ENCODE results near the gene RUNX1. TPM values are rescaled to one million over a fixed set of nuclear protein-coding genes. Genes with fewer than 3 reads are reported as not detected.

The RUNX1 gene
- total and polyA plus RNA-seq, 3 experiments from 2014 or later: 22.0 to 41.5 (median 40.3) TPM

DNA sequence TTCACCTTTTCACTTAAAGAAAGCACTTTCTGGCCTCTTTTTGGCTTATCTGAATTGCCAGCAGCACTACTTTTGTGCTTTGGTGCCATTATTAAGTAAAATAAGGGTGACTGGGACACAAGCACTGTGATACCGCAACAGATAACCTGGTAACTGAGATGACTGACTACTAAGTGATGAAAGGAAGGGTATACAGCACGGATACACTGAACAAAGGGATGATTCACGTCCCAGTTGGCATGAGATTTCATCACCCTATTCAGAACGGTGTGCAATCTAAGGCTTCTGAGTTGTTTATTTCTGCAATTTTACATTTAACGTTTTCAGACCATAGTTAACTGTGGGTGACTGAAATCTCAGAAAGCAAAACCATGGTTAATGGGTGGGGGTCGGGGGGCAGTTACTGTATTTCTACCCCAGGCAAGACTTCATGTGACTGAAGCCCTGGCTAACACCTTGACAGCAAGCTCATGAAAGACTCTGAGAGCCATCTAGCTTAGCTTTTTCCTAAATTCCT lies 277.5 kb downstream of the RUNX1 start:
- no peak overlapping the region for H3K27ac ChIP-seq (ENCODE audit: low read depth, low read length)
- no peak for DNase-seq
- CTCF ChIA-PET: no interaction called here
- no peak overlapping the region for H3K4me3 Mint-ChIP-seq
- H3K4me1 ChIP-seq (ENCODE audit: insufficient read depth, low read length): no peaks in the 10 kb centered on the region
- H3K36me3 Mint-ChIP-seq: no peaks in the 10 kb centered on the region
- H3K36me3 ChIP-seq (ENCODE audit: insufficient read depth, low read length): no peaks in the 10 kb centered on the region
- H3K4me3 ChIP-seq (ENCODE audit: low read length): no peak overlapping the region
- POLR2A ChIA-PET: no interaction called here
- H3K4me1 Mint-ChIP-seq: no peaks in the 10 kb centered on the region
- H3K9me3 Mint-ChIP-seq: no peaks in the 10 kb centered on the region
- peak overlapping the region in 1 of 8 donors; percentile 14 for H3K27ac Mint-ChIP-seq
- H3K27me3 ChIP-seq (ENCODE audit: insufficient read depth, low read length, poor library complexity, severe bottlenecking): no peaks in the 10 kb centered on the region
- H3K9me3 ChIP-seq (ENCODE audit: low read length): no peaks in the 10 kb centered on the region
- H3K27me3 Mint-ChIP-seq: peaks cover 8 to 44% of the 10 kb centered on the region in 2 donors

DNA sequence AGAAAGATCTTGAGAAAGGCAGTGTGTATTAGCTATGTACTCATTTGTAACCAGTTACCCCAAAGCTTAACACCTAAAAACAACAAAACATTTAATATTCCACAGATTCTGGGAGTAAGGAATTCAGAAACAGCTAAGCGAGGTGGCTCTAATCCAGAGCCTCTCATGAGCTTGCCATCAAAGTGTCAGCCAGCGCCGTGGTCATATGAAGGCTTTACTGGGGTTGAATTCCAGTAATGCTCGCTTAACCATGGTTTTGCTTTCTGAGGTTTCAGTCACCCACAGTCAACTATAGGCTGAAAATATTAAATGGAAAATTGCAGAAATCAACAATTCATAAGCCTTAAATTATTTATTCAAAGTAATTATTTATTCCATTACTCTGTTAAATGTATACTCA lies 278.5 kb downstream of the RUNX1 start:
- Histone ChIP-seq H3K9me3 (ENCODE audit: low read length) (no peaks in the 10 kb centered on the region), H3K36me3 (ENCODE audit: insufficient read depth, low read length) (no peaks in the 10 kb centered on the region), H3K27ac (ENCODE audit: low read depth, low read length) (no peak overlapping the region), H3K27me3 (ENCODE audit: insufficient read depth, low read length, poor library complexity, severe bottlenecking) (no peaks in the 10 kb centered on the region), H3K4me1 (ENCODE audit: insufficient read depth, low read length) (no peaks in the 10 kb centered on the region), H3K4me3 (ENCODE audit: low read length) (no peak overlapping the region)
- POLR2A ChIA-PET: no interaction called here
- DNase-seq: no peak
- Mint-ChIP-seq H3K4me1 (no peaks in the 10 kb centered on the region), H3K27me3 (peaks cover 8 to 36% of the 10 kb centered on the region in 2 donors), H3K9me3 (no peaks in the 10 kb centered on the region), H3K36me3 (no peaks in the 10 kb centered on the region), H3K27ac (no peak overlapping the region), H3K4me3 (no peak overlapping the region)
- CTCF ChIA-PET: no interaction called here

DNA sequence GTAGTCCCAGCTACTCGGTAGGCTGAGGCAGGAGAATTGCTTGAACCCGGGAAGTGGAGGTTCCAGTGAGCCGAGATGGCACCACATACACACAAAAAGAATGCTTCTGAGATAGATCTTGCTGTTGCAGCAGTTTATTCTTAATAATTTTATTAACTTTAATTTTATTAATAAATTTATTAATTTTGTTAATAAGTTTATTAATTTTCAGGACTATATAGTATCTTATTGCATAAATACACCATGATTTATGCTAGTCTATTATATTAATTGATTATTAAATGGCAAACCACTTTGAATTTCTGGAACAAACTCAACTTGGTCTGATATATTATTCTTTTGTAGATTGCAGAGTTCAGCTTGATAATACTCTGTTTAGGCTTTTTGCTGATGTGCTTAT lies 280.8 kb downstream of the RUNX1 start:
- H3K9me3 Mint-ChIP-seq: peaks cover 0 to 5% (median 2%) of the 10 kb centered on the region in 5 donors
- no peak overlapping the region for H3K4me3 Mint-ChIP-seq
- H3K4me3 ChIP-seq (ENCODE audit: low read length): no peak overlapping the region
- peaks cover 2 to 15% of the 10 kb centered on the region in 2 donors for H3K27me3 Mint-ChIP-seq
- POLR2A ChIA-PET: no interaction called here
- no peaks in the 10 kb centered on the region for H3K36me3 ChIP-seq (ENCODE audit: insufficient read depth, low read length)
- H3K4me1 Mint-ChIP-seq: no peaks in the 10 kb centered on the region
- H3K9me3 ChIP-seq (ENCODE audit: low read length): no peaks in the 10 kb centered on the region
- no peak overlapping the region for H3K27ac Mint-ChIP-seq
- H3K4me1 ChIP-seq (ENCODE audit: insufficient read depth, low read length): no peaks in the 10 kb centered on the region
- H3K36me3 Mint-ChIP-seq: peaks cover 0 to 5% (median 0%) of the 10 kb centered on the region in 3 donors
- DNase-seq: no peak
- no peak overlapping the region for H3K27ac ChIP-seq (ENCODE audit: low read depth, low read length)
- H3K27me3 ChIP-seq (ENCODE audit: insufficient read depth, low read length, poor library complexity, severe bottlenecking): no peaks in the 10 kb centered on the region
- CTCF ChIA-PET: no interaction called here

DNA sequence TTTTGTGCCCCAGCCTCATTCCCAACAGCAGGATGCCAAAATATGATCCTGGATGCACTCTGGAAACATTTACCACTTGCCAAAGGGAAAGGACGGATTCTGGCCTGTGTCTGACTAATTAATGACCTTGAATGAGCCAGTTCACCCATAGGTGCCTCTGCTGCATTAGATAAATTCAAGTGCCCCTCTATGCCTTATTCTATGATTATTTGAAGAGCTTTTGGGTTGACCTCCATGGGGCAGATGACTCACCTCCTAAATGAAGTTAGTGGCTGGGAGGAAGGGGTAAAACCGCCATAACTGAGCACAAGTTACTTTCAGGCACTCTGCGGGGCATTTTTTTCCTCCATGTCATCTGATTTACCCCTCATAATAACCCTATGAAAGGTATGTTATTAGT lies 282.2 kb downstream of the RUNX1 start:
- peaks cover 2 to 11% of the 10 kb centered on the region in 2 donors for H3K27me3 Mint-ChIP-seq
- H3K27me3 ChIP-seq (ENCODE audit: insufficient read depth, low read length, poor library complexity, severe bottlenecking): no peaks in the 10 kb centered on the region
- H3K36me3 Mint-ChIP-seq: peaks cover 0 to 5% (median 0%) of the 10 kb centered on the region in 3 donors
- no peaks in the 10 kb centered on the region for H3K36me3 ChIP-seq (ENCODE audit: insufficient read depth, low read length)
- H3K4me3 Mint-ChIP-seq: no peak overlapping the region
- peaks cover 0 to 5% (median 2%) of the 10 kb centered on the region in 5 donors for H3K9me3 Mint-ChIP-seq
- no peak overlapping the region for H3K27ac Mint-ChIP-seq
- DNase-seq: no peak
- ChIA-PET POLR2A (no interaction called here), CTCF (no interaction called here)
- no peaks in the 10 kb centered on the region for H3K4me1 ChIP-seq (ENCODE audit: insufficient read depth, low read length)
- H3K27ac ChIP-seq (ENCODE audit: low read depth, low read length): no peak overlapping the region
- H3K4me1 Mint-ChIP-seq: no peaks in the 10 kb centered on the region
- H3K4me3 ChIP-seq (ENCODE audit: low read length): no peak overlapping the region
- no peaks in the 10 kb centered on the region for H3K9me3 ChIP-seq (ENCODE audit: low read length)

DNA sequence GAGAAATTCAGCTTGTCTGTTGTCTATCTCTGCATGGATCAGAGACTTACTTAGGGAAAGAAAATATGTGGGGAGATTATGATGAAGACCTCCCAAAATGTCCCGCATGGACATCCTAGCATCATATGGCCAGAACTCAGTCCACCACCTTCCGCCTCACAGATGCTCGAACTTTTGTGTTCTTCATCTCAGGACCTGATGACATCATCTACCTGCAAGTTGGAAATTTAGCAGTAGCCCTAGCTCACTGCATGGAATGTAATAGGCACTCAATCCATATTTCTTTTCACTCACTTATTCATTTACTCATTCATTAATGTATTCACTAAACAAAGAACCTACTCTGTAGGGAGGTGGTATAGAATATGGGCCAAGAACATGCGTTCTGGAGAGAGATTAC lies 283.5 kb downstream of the RUNX1 start:
- ChIA-PET CTCF (no interaction called here), POLR2A (no interaction called here)
- no peak for DNase-seq
- no peak overlapping the region for H3K27ac ChIP-seq (ENCODE audit: low read depth, low read length)
- Mint-ChIP-seq H3K9me3 (peaks cover 0 to 5% (median 2%) of the 10 kb centered on the region in 5 donors), H3K4me3 (no peak overlapping the region), H3K27ac (peak overlapping the region in 1 of 8 donors; percentile 61), H3K4me1 (no peaks in the 10 kb centered on the region), H3K36me3 (peaks cover 0 to 5% (median 0%) of the 10 kb centered on the region in 3 donors), H3K27me3 (peaks cover 2 to 8% of the 10 kb centered on the region in 2 donors)
- H3K27me3 ChIP-seq (ENCODE audit: insufficient read depth, low read length, poor library complexity, severe bottlenecking): no peaks in the 10 kb centered on the region
- no peaks in the 10 kb centered on the region for H3K36me3 ChIP-seq (ENCODE audit: insufficient read depth, low read length)
- no peaks in the 10 kb centered on the region for H3K9me3 ChIP-seq (ENCODE audit: low read length)
- H3K4me1 ChIP-seq (ENCODE audit: insufficient read depth, low read length): no peaks in the 10 kb centered on the region
- H3K4me3 ChIP-seq (ENCODE audit: low read length): no peak overlapping the region

DNA sequence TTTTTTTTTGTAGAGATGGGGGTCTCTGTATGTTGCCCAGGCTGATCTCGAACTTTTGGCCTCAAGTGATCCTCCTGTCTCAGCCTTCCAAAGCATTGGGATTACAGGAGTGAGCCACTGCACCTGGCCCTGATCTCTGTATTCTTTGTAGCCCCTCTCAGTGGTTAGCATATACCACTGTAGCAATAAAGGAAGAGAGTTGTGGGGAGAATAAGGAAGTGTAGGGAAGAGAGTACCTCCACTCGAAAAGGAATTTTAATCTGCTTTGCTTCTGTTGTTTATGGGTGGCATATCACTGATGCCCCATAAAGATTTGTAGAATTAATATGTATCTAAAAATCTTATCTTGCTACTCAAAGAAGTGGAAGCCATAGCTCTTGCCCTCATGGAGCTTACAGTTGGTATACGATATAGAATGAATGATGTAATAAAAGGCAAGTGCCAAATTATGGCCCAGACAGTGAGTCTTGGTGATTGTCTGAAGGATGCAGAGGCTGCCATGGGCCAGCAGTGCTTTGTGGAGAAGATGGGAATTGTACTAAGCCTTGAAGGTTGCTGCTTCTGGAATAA lies 284.3 kb downstream of the RUNX1 start:
- no peak overlapping the region for H3K4me3 Mint-ChIP-seq
- Histone ChIP-seq H3K9me3 (ENCODE audit: low read length) (no peaks in the 10 kb centered on the region), H3K36me3 (ENCODE audit: insufficient read depth, low read length) (no peaks in the 10 kb centered on the region), H3K4me3 (ENCODE audit: low read length) (no peak overlapping the region), H3K27me3 (ENCODE audit: insufficient read depth, low read length, poor library complexity, severe bottlenecking) (no peaks in the 10 kb centered on the region), H3K4me1 (ENCODE audit: insufficient read depth, low read length) (no peaks in the 10 kb centered on the region), H3K27ac (ENCODE audit: low read depth, low read length) (no peak overlapping the region)
- no peaks in the 10 kb centered on the region for H3K4me1 Mint-ChIP-seq
- no peak for DNase-seq
- peaks cover 2 to 8% of the 10 kb centered on the region in 2 donors for H3K27me3 Mint-ChIP-seq
- H3K27ac Mint-ChIP-seq: no peak overlapping the region
- POLR2A ChIA-PET: interaction anchor here (0.7 kb wide), 1 partner anchor 72 kb away, joined by 3 read pairs; no protein-coding TSS in a partner anchor
- peaks cover 0 to 5% (median 0%) of the 10 kb centered on the region in 3 donors for H3K36me3 Mint-ChIP-seq
- CTCF ChIA-PET: interaction anchor here (1.5 kb wide), 1 partner anchor 19 kb away, joined by 6 read pairs; no protein-coding TSS in a partner anchor
- peaks cover 0 to 5% (median 2%) of the 10 kb centered on the region in 5 donors for H3K9me3 Mint-ChIP-seq

DNA sequence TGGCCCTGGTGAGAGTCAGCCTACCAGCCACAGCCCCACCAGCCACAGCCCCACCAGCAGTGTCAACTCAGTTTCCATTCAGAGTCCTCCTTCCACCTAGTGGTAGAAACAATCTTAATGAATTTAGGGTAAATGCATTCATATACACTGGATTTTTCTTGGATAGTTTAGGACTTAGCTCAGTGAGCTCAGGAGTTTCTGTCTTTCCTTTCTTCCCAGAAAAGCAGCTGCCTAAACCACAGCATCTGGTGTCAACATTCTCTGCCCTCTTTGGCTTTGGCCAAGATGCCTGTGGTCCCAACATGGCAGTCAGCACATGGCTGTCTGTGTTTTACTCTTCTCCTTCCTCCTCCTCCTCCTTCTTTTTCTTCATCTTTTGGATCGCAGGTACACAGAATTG lies 286.3 kb downstream of the RUNX1 start:
- ChIA-PET CTCF (interaction anchor here (0.7 to 1.3 kb wide), 2 partner anchors 17 to 21 kb away, joined by 3 read pairs; no protein-coding TSS in a partner anchor), POLR2A (no interaction called here)
- DNase-seq: no peak
- no peaks in the 10 kb centered on the region for H3K9me3 ChIP-seq (ENCODE audit: low read length)
- Mint-ChIP-seq H3K36me3 (peaks cover 0 to 5% (median 0%) of the 10 kb centered on the region in 3 donors), H3K9me3 (peaks cover 0 to 5% (median 2%) of the 10 kb centered on the region in 5 donors), H3K27me3 (no peaks in the 10 kb centered on the region), H3K4me1 (no peaks in the 10 kb centered on the region), H3K4me3 (no peak overlapping the region), H3K27ac (peak overlapping the region in 1 of 8 donors; percentile 5)
- H3K4me3 ChIP-seq (ENCODE audit: low read length): no peak overlapping the region
- H3K36me3 ChIP-seq (ENCODE audit: insufficient read depth, low read length): no peaks in the 10 kb centered on the region
- no peaks in the 10 kb centered on the region for H3K27me3 ChIP-seq (ENCODE audit: insufficient read depth, low read length, poor library complexity, severe bottlenecking)
- no peak overlapping the region for H3K27ac ChIP-seq (ENCODE audit: low read depth, low read length)
- no peaks in the 10 kb centered on the region for H3K4me1 ChIP-seq (ENCODE audit: insufficient read depth, low read length)

DNA sequence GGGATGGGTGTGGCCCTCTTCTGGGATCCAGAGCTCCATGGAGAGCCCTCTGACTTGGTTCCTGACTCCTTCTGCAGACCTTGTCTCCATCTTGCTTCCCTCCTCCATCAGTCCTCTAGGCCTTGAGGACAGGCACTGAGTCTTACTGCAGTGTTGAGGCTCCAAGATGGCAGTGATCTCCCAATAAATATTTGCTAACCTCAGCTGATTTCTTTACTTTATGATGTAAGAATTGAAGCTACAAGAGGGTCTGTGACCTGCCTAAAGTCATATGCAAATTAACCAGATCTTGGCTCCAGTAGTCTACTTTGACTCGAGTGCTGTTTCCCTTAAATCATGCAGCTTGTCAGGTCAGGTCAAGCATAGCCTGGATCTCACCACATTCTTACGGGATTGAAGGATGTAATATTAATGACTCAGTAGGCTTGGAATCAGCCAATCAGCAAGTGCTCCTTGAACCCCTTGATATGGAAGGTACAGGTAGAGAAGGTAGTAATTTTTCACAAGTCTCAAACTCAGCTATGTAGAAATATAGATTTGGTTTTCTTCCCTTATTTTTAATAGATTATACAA lies 287.3 kb downstream of the RUNX1 start:
- no peak overlapping the region for H3K27ac ChIP-seq (ENCODE audit: low read depth, low read length)
- no peak overlapping the region for H3K27ac Mint-ChIP-seq
- ChIA-PET CTCF (interaction anchor here (1.3 kb wide), 1 partner anchor 20 kb away, joined by 3 read pairs; no protein-coding TSS in a partner anchor), POLR2A (no interaction called here)
- no peaks in the 10 kb centered on the region for H3K4me1 ChIP-seq (ENCODE audit: insufficient read depth, low read length)
- H3K4me3 ChIP-seq (ENCODE audit: low read length): no peak overlapping the region
- H3K36me3 ChIP-seq (ENCODE audit: insufficient read depth, low read length): no peaks in the 10 kb centered on the region
- H3K9me3 ChIP-seq (ENCODE audit: low read length): no peaks in the 10 kb centered on the region
- peaks cover 0 to 5% (median 2%) of the 10 kb centered on the region in 5 donors for H3K9me3 Mint-ChIP-seq
- H3K4me3 Mint-ChIP-seq: no peak overlapping the region
- no peaks in the 10 kb centered on the region for H3K27me3 Mint-ChIP-seq
- no peak for DNase-seq
- peaks cover 0 to 5% (median 0%) of the 10 kb centered on the region in 3 donors for H3K36me3 Mint-ChIP-seq
- no peaks in the 10 kb centered on the region for H3K27me3 ChIP-seq (ENCODE audit: insufficient read depth, low read length, poor library complexity, severe bottlenecking)
- no peaks in the 10 kb centered on the region for H3K4me1 Mint-ChIP-seq
